Measurements from ENCODE around the gene PEBP1.

Gene PEBP1

DNA sequence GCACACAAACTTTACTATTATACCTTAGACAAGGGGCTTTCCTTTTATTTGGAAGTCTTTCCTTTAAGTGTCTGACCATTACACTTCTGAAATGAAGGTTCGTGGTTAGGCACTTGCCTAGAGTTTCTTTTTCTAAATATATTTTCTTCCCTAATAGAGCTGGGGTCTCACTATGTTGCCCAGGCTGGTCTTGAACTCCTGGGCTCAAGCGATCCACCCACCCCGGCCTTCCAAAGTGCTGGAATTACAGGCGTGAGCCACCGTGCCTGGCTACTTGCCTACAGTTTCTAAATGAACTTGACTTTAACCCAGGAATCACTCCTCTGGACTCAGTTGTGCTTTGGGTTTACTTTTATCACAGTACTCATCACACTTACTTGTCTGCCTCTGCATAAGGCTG lies 57.6 kb downstream of the PEBP1 start:
- DNase-seq (ENCODE audit: low spot score), result no peak

DNA sequence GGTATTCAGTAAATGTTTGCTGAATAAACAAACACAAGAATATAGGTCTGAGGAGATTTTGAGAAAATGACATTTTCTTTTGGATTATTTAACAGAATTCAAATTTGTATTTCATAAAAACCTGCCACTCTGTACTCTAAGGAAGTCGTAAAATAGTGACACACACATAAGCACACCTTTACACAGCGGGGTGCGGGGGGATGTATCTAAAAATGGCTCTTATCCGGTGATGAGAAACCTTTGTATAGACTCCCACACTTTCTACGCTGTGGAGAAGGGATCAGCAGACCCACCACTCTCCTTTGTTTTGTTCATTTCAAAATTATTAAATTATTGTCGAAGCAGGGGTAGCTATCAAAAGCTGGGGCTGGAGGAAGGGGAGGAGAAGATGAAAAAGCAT lies 58.0 kb downstream of the PEBP1 start:
- DNase-seq (ENCODE audit: low spot score), result no peak

Measured in SK-N-DZ (cell line).